NOMO-1 treated with dmso at 0.1 percent for 144 hours (cell line): Measurements from ENCODE around the gene HUNK.

Experiments
- DNase-seq: peaks from one replicate; lab custom pipeline; 2025; ENCODE audit not compliant: unreplicated experiment; lab: John Stamatoyannopoulos, UW

HUNK gene

GRCh38 chr21:31948676-31949075 lies 75.9 kb downstream of the HUNK start:
- no peak for DNase-seq

- no peak for DNase-seq
These were observed 80.0 kb downstream of the HUNK start for GRCh38 chr21:31952828-31953227.

- DNase-seq = no peak
These were observed 84.8 kb downstream of the HUNK start for GRCh38 chr21:31957631-31958030.

- DNase-seq = no peak
These were observed 87.1 kb downstream of the HUNK start for GRCh38 chr21:31959881-31960280.

GRCh38 chr21:31961027-31961426 lies 88.2 kb downstream of the HUNK start:
- DNase-seq = no peak

- no peak for DNase-seq
These were observed 88.9 kb downstream of the HUNK start for GRCh38 chr21:31961704-31962103.

GRCh38 chr21:31964692-31965091 lies 91.9 kb downstream of the HUNK start:
- DNase-seq = no peak

GRCh38 chr21:31967334-31967733 lies 94.5 kb downstream of the HUNK start:
- no peak for DNase-seq

- no peak for DNase-seq
These were observed 99.8 kb downstream of the HUNK start for GRCh38 chr21:31972622-31973021.

- no peak for DNase-seq
These were observed 100.7 kb downstream of the HUNK start for GRCh38 chr21:31973402-31973944.

- peak; percentile 56 for DNase-seq
These were observed 101.7 kb downstream of the HUNK start for GRCh38 chr21:31974454-31974985.

GRCh38 chr21:31975491-31975890 lies 102.7 kb downstream of the HUNK start:
- DNase-seq = no peak

GRCh38 chr21:31977816-31978215 lies 105.0 kb downstream of the HUNK start:
- DNase-seq = no peak

GRCh38 chr21:31983120-31983519 lies 110.3 kb downstream of the HUNK start:
- no peak for DNase-seq

- no peak for DNase-seq
These were observed 110.7 kb downstream of the HUNK start for GRCh38 chr21:31983554-31983953.

GRCh38 chr21:31985398-31985797 lies 112.6 kb downstream of the HUNK start:
- no peak for DNase-seq

GRCh38 chr21:31986035-31986856 lies 113.4 kb downstream of the HUNK start:
- no peak for DNase-seq

GRCh38 chr21:31987696-31988095 lies 114.9 kb downstream of the HUNK start:
- DNase-seq = no peak

- no peak for DNase-seq
These were observed 115.9 kb downstream of the HUNK start for GRCh38 chr21:31988492-31989290.

- no peak for DNase-seq
These were observed 118.8 kb downstream of the HUNK start for GRCh38 chr21:31991356-31992331.

GRCh38 chr21:31992391-31992790 lies 119.6 kb downstream of the HUNK start:
- no peak for DNase-seq
